HG03097 (cell line): ENCODE measurements around the gene YES1.
"Not testable (repeated sequence)": the region's sequence is repeated elsewhere in the genome, so short reads cannot be mapped to it uniquely, and the experiment has no call there.

Experiments used
- ATAC-seq: cut with Tn5 transposase; IDR thresholded peaks from one replicate; pipeline ENCODE4 v1.9.1; 2021; ENCODE audit not compliant: unreplicated experiment, low FRiP score

Gene YES1

GRCh38 chr18:825891-826585 is 14.0 kb upstream of the YES1 start:
- no peak for ATAC-seq

- no peak for ATAC-seq
Measured at GRCh38 chr18:824179-824578, 12.1 kb upstream of the YES1 start.

- no peak for ATAC-seq
Measured at GRCh38 chr18:820591-821165, 8.6 kb upstream of the YES1 start.

- ATAC-seq: no peak
Measured at GRCh38 chr18:816869-817268, 4.8 kb upstream of the YES1 start.

GRCh38 chr18:816088-816653 is 4.1 kb upstream of the YES1 start:
- no peak for ATAC-seq

GRCh38 chr18:815353-815752 is 3.3 kb upstream of the YES1 start:
- ATAC-seq: no peak

- ATAC-seq: no peak
Measured at GRCh38 chr18:814300-815084, 2.5 kb upstream of the YES1 start.

- no peak for ATAC-seq
Measured at GRCh38 chr18:813172-814071, 1.4 kb upstream of the YES1 start.

GRCh38 chr18:812376-813171 is 532 bp upstream of the YES1 start:
- peak; percentile 21 for ATAC-seq

GRCh38 chr18:811182-811891 is 705 bp downstream of the YES1 start:
- peak; percentile 17 for ATAC-seq

- peak; percentile 33 for ATAC-seq
Measured at GRCh38 chr18:809985-810642, 1.9 kb downstream of the YES1 start.

- not testable (repeated sequence) for ATAC-seq
Measured at GRCh38 chr18:809228-809627, 2.8 kb downstream of the YES1 start.

- no peak for ATAC-seq
Measured at GRCh38 chr18:808502-808901, 3.5 kb downstream of the YES1 start.

GRCh38 chr18:808086-808485 is 4.0 kb downstream of the YES1 start:
- ATAC-seq: no peak

GRCh38 chr18:805755-806110 is 6.3 kb downstream of the YES1 start:
- ATAC-seq: peak; percentile 31

- ATAC-seq: peak; percentile 31
Measured at GRCh38 chr18:805008-805754, 6.9 kb downstream of the YES1 start.

- ATAC-seq: no peak
Measured at GRCh38 chr18:801137-801536, 10.9 kb downstream of the YES1 start.

- no peak for ATAC-seq
Measured at GRCh38 chr18:799943-800342, 12.1 kb downstream of the YES1 start.
